Hepatocyte (in vitro differentiated cells): ENCODE measurements around the gene HIBADH. TPM values are rescaled to one million over a fixed set of nuclear protein-coding genes. Genes with fewer than 3 reads are reported as not detected.

Experiments used
- DNase-seq: peaks from one replicate; pipeline ENCODE4 v3.0.0-alpha.2; 2016; ENCODE audit warnings: low spot score
- H2AFZ ChIP-seq: fragments of 200-600 bp; sonication (generic); 2 replicates; pipeline ENCODE4 v1.6.0; 2016; ENCODE audit warnings: antibody characterized with exemption, mild to moderate bottlenecking
- H3K27ac ChIP-seq: fragments of 200-600 bp; sonication (generic); 2 replicates; pipeline ENCODE4 v1.5.1; 2016; ENCODE audit warnings: mild to moderate bottlenecking
- H3K27me3 ChIP-seq: fragments of 200-600 bp; sonication (generic); 2 replicates; pipeline ENCODE4 v1.6.1; 2016
- H3K36me3 ChIP-seq: fragments of 200-600 bp; sonication (generic); replicated peaks from 2 replicates; pipeline ENCODE4 v1.5.1; 2016; ENCODE audit warnings: low read depth; ENCODE audit not compliant: insufficient read depth
- H3K4me1 ChIP-seq: fragments of 200-600 bp; sonication (generic); 2 replicates; pipeline ENCODE4 v1.5.1; 2016; ENCODE audit warnings: mild to moderate bottlenecking, moderate library complexity; ENCODE audit not compliant: insufficient read depth
- H3K4me2 ChIP-seq: fragments of 200-600 bp; sonication (generic); 2 replicates; pipeline ENCODE4 v1.6.0; 2016
- H3K4me3 ChIP-seq: fragments of 200-600 bp; sonication (generic); 2 replicates; pipeline ENCODE4 v1.5.1; 2016; ENCODE audit warnings: mild to moderate bottlenecking
- H3K79me2 ChIP-seq: fragments of 200-600 bp; sonication (generic); 2 replicates; pipeline ENCODE4 v1.6.0; 2017; ENCODE audit warnings: mild to moderate bottlenecking
- H3K9me2 ChIP-seq: fragments of 200-600 bp; sonication (generic); replicated peaks from 2 replicates; pipeline ENCODE4 v1.6.0; 2017; ENCODE audit warnings: mild to moderate bottlenecking; ENCODE audit not compliant: insufficient read depth
- H3K9me3 ChIP-seq: fragments of 200-600 bp; sonication (generic); 2 replicates; pipeline ENCODE4 v1.5.1; 2016; ENCODE audit warnings: low read depth, mild to moderate bottlenecking
- H4K20me1 ChIP-seq: fragments of 200-600 bp; sonication (generic); 2 replicates; pipeline ENCODE4 v1.6.0; 2016; ENCODE audit warnings: mild to moderate bottlenecking; ENCODE audit not compliant: insufficient read depth, poor library complexity, severe bottlenecking
- EZH2 ChIP-seq: fragments of 200-600 bp; sonication (generic); IDR thresholded peaks from 2 replicates; pipeline ENCODE4 v1.6.1; 2016; ENCODE audit warnings: antibody characterized with exemption, mild to moderate bottlenecking, borderline replicate concordance
- EZH2phosphoT487 ChIP-seq: fragments of 200-600 bp; sonication (generic); IDR thresholded peaks from one replicate; pipeline ENCODE4 v1.6.1; 2018; ENCODE audit warnings: antibody characterized with exemption, mild to moderate bottlenecking, low read depth, moderate library complexity; ENCODE audit not compliant: unreplicated experiment, severe bottlenecking
- WGBS: methylation state at CpG from one replicate; pipeline ENCODE4 v1.1.6; 2016; ENCODE audit warnings: low lambda C conversion rate; ENCODE audit errors: missing lambda C conversion rate; 5-methylcytosine and 5-hydroxymethylcytosine counted together
- polyA plus RNA-seq: library from polyadenylated mRNA; unstranded; fragments of >200 nt; fragmentation: Nextera tagmentation; extraction: Ambion mirVana; gene quantifications from 2 replicates; pipeline ENCODE4 v1.2.1, GENCODE V29; 2016
- total RNA-seq: library from RNA; depleted of rRNA; stranded (reverse); fragments of >200 nt; gene quantifications from 2 replicates; pipeline ENCODE4 v1.2.3, GENCODE V29; 2014
- TF ChIP-seq, protein P1 (sequence below): fragments of 200-600 bp; sonication (generic); IDR thresholded peaks from 2 replicates; pipeline ENCODE4 v1.5.1; 2016; ENCODE audit warnings: antibody characterized with exemption, mild to moderate bottlenecking; ENCODE audit not compliant: poor library complexity

The HIBADH gene
- total and polyA plus RNA-seq, 2 experiments from 2014 or later: 56.1 to 65.5 TPM

DNA sequence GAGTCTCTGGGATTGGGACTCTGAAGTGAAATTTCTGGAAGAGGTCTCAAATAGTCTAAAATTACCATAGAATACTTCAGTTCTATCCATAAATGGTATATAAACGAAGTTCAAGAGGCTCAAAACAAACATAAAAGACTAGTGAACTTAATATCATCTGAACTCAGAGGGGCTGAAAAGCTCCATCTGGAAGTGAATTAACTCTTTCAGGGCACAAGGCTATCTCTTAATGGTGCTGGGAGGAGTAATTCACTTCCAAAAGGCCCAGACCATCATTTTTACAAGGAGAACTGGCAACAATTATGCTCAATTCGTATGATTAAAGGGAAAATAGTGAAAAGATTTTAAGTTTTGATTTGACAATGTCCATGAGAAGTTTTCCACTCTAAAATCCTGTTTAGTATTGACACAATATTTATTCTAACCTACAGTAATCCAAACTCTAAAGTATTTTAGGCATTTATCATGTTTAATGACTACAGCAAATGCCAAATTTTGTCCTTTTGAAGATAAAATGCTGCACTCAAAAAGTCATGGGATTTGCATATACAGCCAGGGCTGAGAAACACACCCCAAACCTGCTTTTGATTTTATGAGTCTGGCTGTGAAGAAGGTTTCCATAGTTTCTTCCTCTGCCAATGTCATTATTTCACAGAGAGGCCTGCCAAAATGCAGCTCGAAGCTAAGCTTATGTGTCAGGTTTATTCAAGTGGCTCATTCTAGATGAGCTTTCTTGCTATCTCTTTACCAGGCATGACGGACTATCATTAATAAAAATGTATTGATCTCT lies 143.9 kb downstream of the HIBADH start:
- H3K9me3 ChIP-seq: no peaks in the 10 kb centered on the region
- H3K27ac ChIP-seq: no peak overlapping the region
- no peak overlapping the region for H3K4me3 ChIP-seq
- no peaks in the 10 kb centered on the region for H3K27me3 ChIP-seq
- H3K9me2 ChIP-seq: no peaks in the 10 kb centered on the region
- no peak for TF ChIP-seq EZH2
- no peak for TF ChIP-seq EZH2phosphoT487
- TF ChIP-seq, protein P1, sequence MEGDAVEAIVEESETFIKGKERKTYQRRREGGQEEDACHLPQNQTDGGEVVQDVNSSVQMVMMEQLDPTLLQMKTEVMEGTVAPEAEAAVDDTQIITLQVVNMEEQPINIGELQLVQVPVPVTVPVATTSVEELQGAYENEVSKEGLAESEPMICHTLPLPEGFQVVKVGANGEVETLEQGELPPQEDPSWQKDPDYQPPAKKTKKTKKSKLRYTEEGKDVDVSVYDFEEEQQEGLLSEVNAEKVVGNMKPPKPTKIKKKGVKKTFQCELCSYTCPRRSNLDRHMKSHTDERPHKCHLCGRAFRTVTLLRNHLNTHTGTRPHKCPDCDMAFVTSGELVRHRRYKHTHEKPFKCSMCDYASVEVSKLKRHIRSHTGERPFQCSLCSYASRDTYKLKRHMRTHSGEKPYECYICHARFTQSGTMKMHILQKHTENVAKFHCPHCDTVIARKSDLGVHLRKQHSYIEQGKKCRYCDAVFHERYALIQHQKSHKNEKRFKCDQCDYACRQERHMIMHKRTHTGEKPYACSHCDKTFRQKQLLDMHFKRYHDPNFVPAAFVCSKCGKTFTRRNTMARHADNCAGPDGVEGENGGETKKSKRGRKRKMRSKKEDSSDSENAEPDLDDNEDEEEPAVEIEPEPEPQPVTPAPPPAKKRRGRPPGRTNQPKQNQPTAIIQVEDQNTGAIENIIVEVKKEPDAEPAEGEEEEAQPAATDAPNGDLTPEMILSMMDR: no peak
- H2AFZ ChIP-seq: no peak overlapping the region
- H3K79me2 ChIP-seq: no peaks in the 10 kb centered on the region
- 62% methylated on average over 4 of the region's 4 CpGs for WGBS
- peaks cover 34% of the 10 kb centered on the region for H3K4me1 ChIP-seq
- H3K36me3 ChIP-seq: no peaks in the 10 kb centered on the region
- DNase-seq: no peak
- no peaks in the 10 kb centered on the region for H4K20me1 ChIP-seq
- H3K4me2 ChIP-seq: no peak overlapping the region

DNA sequence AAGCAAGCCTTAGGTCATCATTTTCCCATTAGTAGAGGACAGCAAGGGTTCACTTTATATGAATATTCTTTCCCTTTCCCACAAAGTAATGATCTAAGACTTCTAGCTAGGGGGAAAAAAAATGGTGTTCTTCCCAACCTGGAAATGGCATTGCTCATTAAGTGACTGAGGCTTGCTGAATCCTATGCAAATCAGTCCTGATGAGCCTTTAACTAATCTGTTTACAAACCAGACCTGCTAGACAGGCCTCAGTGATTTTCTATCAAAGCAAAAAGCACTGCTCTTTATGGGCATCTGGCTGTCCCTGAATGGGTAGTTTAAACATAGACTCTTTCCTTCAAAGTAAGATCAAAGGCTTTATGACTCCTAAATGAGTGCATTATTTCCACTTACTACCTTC lies 146.3 kb downstream of the HIBADH start:
- no peak for TF ChIP-seq EZH2phosphoT487
- TF ChIP-seq EZH2: no peak
- TF ChIP-seq, protein P1: no peak
- H3K9me2 ChIP-seq: no peaks in the 10 kb centered on the region
- no peak overlapping the region for H3K4me3 ChIP-seq
- H3K36me3 ChIP-seq: no peaks in the 10 kb centered on the region
- H4K20me1 ChIP-seq: no peaks in the 10 kb centered on the region
- no peaks in the 10 kb centered on the region for H3K79me2 ChIP-seq
- no peaks in the 10 kb centered on the region for H3K27me3 ChIP-seq
- no peaks in the 10 kb centered on the region for H3K9me3 ChIP-seq
- H3K27ac ChIP-seq: no peak overlapping the region
- no peak for DNase-seq
- H2AFZ ChIP-seq: no peak overlapping the region
- H3K4me2 ChIP-seq: no peak overlapping the region
- H3K4me1 ChIP-seq: peaks cover 32% of the 10 kb centered on the region

DNA sequence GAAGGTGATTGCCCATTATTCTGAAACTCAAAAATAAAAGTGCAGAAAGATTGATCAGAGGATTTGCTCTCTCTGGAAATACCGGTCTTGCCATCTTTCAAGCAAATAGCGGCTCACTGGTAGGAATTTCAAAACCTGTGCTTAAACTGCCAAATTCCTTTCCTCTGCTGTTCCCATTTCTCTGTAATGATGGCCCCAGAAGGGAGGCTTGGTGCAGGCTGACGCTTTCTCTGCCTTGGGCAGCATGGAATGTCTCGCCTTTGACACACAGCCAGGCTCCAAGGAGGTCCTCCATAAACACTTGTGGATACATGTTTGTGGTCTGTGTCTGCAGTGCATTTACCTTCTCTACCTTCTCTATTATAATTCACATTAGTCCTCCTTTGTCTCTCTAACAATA lies 146.8 kb downstream of the HIBADH start:
- Histone ChIP-seq H4K20me1 (no peaks in the 10 kb centered on the region), H3K27me3 (no peaks in the 10 kb centered on the region), H3K4me3 (no peak overlapping the region), H3K79me2 (no peaks in the 10 kb centered on the region), H2AFZ (no peak overlapping the region), H3K4me1 (peaks cover 30% of the 10 kb centered on the region), H3K9me3 (no peaks in the 10 kb centered on the region), H3K9me2 (no peaks in the 10 kb centered on the region), H3K27ac (no peak overlapping the region), H3K4me2 (no peak overlapping the region), H3K36me3 (no peaks in the 10 kb centered on the region)
- TF ChIP-seq EZH2: no peak
- no peak for TF ChIP-seq EZH2phosphoT487
- TF ChIP-seq, protein P1: no peak
- WGBS: 45% methylated on average over 4 of the region's 4 CpGs
- DNase-seq: no peak

DNA sequence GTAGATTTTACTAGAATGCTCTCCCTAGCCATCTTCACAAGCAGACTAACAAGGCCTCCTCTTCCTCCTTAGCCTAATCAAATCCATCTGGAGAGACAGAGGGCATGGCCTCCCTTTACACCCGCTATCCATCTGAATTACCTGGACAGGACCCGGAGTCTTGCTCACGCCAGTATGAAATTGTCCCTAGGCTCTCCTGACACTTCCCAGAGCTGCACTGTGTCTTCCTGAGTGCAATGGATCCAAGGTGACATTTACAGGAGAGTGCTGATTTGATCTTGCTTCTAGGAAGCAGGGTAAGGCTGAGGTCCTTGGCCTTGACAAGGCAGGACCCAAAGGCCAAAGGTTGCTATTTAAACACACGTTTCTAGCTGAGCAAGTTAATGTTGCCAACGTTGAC lies 147.8 kb downstream of the HIBADH start:
- Histone ChIP-seq H3K36me3 (no peaks in the 10 kb centered on the region), H3K79me2 (no peaks in the 10 kb centered on the region), H3K9me3 (no peaks in the 10 kb centered on the region), H4K20me1 (no peaks in the 10 kb centered on the region), H3K27me3 (no peaks in the 10 kb centered on the region), H3K4me1 (peaks cover 30% of the 10 kb centered on the region), H3K9me2 (no peaks in the 10 kb centered on the region), H2AFZ (no peak overlapping the region), H3K4me2 (no peak overlapping the region), H3K4me3 (no peak overlapping the region), H3K27ac (no peak overlapping the region)
- WGBS: 50% methylated on average over 5 of the region's 5 CpGs
- DNase-seq: no peak
- TF ChIP-seq, protein P1: no peak
- TF ChIP-seq EZH2phosphoT487 (no peak), EZH2 (no peak)
